Left lung (tissue), 10 donors: ENCODE results near the gene PAM. TPM values are rescaled to one million over a fixed set of nuclear protein-coding genes. Genes with fewer than 3 reads are reported as not detected.

Experiments
- ATAC-seq: fragments of 200-7000 bp; cut with Tn5 transposase; one replicate; pipeline ENCODE4 v1.9.1; 2020; ENCODE audit warnings: moderate library complexity
- DNase-seq, 4 donors: peaks; one replicate each; pipeline ENCODE4 v3.0.0-alpha.2; 2013 to 2020
- H3K27ac ChIP-seq, 2 donors: fragments of 200-600 bp; sonication (generic) in 1 of 2; one replicate each; pipeline versions ENCODE4 v1.5.0 to v1.8.0; 2020 to 2021
- H3K27me3 ChIP-seq, 2 donors: fragments of 200-600 bp; sonication (generic) in 1 of 2; one replicate each; pipeline versions ENCODE4 v1.5.0 to v1.8.0; 2020 to 2021
- H3K36me3 ChIP-seq, 2 donors: fragments of 200-600 bp; sonication (generic) in 1 of 2; one replicate each; pipeline versions ENCODE4 v1.5.0 to v1.8.0; 2020 to 2021
- H3K4me1 ChIP-seq, 2 donors: fragments of 200-600 bp; one replicate each; pipeline ENCODE4 v1.8.0; 2021
- H3K4me3 ChIP-seq, 2 donors: fragments of 200-600 bp; sonication (generic) in 1 of 2; one replicate each; pipeline versions ENCODE4 v1.5.0 to v1.8.0; 2020 to 2021; ENCODE audit warnings: mild to moderate bottlenecking in 1 of 2
- H3K9me3 ChIP-seq, 2 donors: fragments of 200-600 bp; sonication (generic) in 1 of 2; one replicate each; pipeline versions ENCODE4 v1.5.0 to v1.8.0; 2020 to 2021
- intact Hi-C, 2 donors: fragments of 100-400 bp; cut with DNase I; formaldehyde crosslinking; loops; one replicate each; pipeline versions ENCODE4 v1.11.2 to v1.14.2; 2022
- polyA plus RNA-seq, 6 donors: library from polyadenylated mRNA; unstranded; fragments of 120-200 nt; gene quantifications; one replicate each; pipeline ENCODE4 v1.2.1, GENCODE V29; 2013; ENCODE audit not compliant: insufficient read length in 6 of 6
- total RNA-seq, 2 donors: library from RNA; stranded (reverse); fragmentation: NEBNext Ultra II Directional; extraction: Animal tissue kit (Norgen Biotek cat#: 25700); gene quantifications; one replicate each; pipeline ENCODE4 v1.2.1, GENCODE V29; 2021
- TF ChIP-seq, protein P1 (sequence below), 2 donors: fragments of 200-600 bp; sonication (generic) in 1 of 2; IDR thresholded peaks; one replicate each; pipeline versions ENCODE4 v1.5.0 to v1.8.0; 2021; ENCODE audit warnings: antibody characterized with exemption in 2 of 2
- donor health status: DM: no; HTN: yes; CAD: no.
- donor health status: DM: no; HTN: no; CAD: no.

The PAM gene
- total and polyA plus RNA-seq, 8 donors, result 93.3 to 427 (median 145) TPM

DNA sequence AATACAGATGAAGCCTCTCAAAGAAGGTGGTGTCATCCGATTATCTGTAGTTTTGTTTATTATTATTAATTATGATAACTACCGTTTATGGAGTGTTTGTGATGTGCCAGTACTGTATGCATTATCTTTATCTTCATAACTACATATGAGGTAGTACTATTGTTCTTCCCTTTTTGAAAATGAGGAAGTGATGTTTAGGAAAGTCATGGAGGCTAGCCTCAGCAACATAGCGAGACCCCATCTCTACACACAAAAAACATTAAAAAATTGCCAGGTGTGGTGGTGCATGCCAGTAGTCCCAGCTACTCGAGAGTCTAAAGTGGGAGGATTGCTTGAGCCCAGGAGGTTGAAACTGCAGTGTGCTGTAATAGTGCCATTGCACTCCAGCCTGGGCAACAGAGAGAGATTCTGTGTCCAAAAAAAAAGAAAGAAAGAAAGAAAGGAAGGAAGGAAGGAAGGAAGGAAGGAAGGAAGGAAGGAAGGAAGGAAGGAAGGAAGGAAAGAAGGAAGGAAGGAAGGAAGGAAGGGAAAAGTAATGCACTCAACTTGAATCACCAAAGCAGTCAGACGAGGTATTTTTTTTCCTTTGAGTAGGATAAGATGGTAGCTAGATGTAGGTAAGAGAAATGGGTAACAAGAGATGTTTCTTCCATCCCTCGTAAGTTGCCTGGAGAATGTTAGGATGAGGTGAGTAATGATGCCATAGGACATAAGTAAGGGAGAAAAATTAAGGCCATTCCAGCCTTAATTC lies 47.8 kb downstream of the PAM start:
- intact Hi-C loops, result no loop called here

DNA sequence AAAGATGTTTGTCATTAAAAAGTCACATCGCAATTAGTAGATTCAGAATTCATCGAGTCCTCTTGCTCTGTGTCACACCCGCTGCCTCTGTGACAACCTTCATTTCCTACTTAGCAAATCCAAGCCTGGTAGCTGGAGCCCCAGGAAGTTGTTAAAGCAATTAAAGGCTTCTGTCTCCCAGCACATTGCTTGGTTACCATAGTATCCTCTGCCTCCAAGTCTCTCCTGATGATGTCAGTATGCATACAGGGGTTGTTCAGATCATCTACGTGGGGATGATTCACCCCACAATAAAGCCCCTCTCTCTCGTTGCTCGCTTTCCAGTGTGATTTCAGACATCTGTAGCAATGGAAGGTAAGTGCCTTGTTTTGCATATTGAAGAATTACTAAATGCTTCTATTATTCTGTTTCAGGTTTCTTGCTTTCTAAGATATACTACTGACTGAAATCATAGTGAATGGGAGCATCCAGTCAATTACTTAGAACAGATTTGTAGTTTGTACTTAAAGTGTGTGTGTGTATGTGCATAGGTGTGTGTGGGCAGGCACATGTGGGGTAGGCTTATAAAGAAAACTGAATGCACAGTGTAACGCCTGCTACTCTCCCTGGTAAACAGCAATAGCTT lies 52.9 kb downstream of the PAM start:
- H3K4me1 ChIP-seq, result peaks cover 0 to 11% of the 10 kb centered on the region in 2 donors
- H3K27me3 ChIP-seq, result no peaks in the 10 kb centered on the region
- DNase-seq (no peak), ATAC-seq (peak; percentile 26)
- H3K4me3 ChIP-seq, result no peak overlapping the region
- TF ChIP-seq, protein P1, sequence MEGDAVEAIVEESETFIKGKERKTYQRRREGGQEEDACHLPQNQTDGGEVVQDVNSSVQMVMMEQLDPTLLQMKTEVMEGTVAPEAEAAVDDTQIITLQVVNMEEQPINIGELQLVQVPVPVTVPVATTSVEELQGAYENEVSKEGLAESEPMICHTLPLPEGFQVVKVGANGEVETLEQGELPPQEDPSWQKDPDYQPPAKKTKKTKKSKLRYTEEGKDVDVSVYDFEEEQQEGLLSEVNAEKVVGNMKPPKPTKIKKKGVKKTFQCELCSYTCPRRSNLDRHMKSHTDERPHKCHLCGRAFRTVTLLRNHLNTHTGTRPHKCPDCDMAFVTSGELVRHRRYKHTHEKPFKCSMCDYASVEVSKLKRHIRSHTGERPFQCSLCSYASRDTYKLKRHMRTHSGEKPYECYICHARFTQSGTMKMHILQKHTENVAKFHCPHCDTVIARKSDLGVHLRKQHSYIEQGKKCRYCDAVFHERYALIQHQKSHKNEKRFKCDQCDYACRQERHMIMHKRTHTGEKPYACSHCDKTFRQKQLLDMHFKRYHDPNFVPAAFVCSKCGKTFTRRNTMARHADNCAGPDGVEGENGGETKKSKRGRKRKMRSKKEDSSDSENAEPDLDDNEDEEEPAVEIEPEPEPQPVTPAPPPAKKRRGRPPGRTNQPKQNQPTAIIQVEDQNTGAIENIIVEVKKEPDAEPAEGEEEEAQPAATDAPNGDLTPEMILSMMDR (IDR thresholded peaks at IDR 0.05), result no peak
- no peaks in the 10 kb centered on the region for H3K9me3 ChIP-seq
- H3K27ac ChIP-seq, result no peak overlapping the region
- no peaks in the 10 kb centered on the region for H3K36me3 ChIP-seq
- intact Hi-C loops, result no loop called here

More for the DNA sequence above, 47.8 kb downstream of the PAM start:
- Histone ChIP-seq H3K27ac (no peak overlapping the region), H3K27me3 (no peaks in the 10 kb centered on the region), H3K4me1 (peaks cover 12 to 32% of the 10 kb centered on the region in 2 donors), H3K36me3 (no peaks in the 10 kb centered on the region), H3K9me3 (no peaks in the 10 kb centered on the region), H3K4me3 (no peak overlapping the region)
- ATAC-seq (no peak), DNase-seq (no peak)
- TF ChIP-seq, protein P1 (IDR thresholded peaks at IDR 0.05), result no peak

DNA sequence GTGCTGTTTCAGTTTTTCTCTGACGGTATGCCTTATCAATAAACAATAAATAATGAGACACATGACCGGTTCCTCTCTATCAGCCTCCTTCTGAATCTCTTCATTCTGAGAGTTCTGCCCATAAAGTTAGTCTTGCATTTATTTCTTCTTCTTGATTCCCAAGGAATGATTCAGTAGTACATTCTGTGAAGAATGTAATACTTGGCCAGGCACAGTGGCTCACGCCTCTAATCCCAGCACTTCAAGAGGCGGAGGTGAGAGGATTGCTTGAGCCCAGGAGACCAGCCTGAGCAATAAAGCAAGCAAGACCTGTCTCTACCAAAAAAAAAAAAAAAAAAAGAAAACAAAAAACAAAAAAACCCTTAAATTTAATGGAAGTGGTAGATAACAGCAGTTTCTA lies 53.9 kb downstream of the PAM start:
- intact Hi-C loops, result no loop called here
- DNase-seq, result peak in 1 of 4 donors; percentile 15
- Histone ChIP-seq H3K4me1 (peaks cover 0 to 11% of the 10 kb centered on the region in 2 donors), H3K9me3 (no peaks in the 10 kb centered on the region), H3K36me3 (no peaks in the 10 kb centered on the region), H3K27ac (no peak overlapping the region), H3K4me3 (no peak overlapping the region), H3K27me3 (no peaks in the 10 kb centered on the region)
- peak; percentile 94 for ATAC-seq
- TF ChIP-seq, protein P1 (IDR thresholded peaks at IDR 0.05), result no peak

DNA sequence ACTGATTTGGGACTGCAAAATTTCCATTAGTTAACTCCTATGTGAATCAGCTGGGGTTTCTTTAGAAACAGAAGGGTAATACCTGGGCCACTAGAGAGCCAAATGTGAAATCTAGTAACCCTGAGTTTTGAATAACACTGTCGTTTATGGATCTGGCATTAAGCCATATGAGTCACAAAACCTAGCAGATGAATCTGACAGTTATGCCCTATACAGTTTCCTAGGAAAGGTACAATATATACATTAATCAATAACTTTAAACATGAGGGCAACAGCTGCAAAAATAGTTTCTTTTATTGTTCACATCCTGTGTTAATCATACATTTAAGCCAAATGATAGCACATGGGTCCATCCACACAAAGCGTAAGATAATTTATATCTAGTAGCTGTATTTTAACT lies 56.9 kb downstream of the PAM start:
- H3K9me3 ChIP-seq, result no peaks in the 10 kb centered on the region
- intact Hi-C loops, result no loop called here
- ATAC-seq, result no peak

DNA sequence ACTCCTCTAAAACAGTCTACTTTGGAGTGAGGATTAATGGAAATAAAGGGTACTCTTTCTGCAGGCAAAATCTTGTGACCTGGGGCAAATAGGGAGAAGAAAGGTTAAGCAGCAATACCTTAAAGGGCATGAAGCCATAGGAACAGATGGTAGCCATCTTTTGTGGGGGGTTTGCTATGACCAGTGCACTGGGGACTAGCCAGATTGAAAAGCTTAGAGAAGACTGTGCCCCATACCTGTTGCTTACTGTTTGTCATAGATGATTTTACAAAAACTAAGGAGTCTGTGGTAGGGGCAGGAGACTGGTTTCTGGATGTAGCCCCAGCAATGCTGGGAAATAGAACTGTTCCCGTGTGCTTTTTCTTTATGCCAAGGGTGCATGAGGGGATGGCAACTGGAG lies 58.6 kb downstream of the PAM start:
- TF ChIP-seq, protein P1 (IDR thresholded peaks at IDR 0.05), result no peak
- Histone ChIP-seq H3K36me3 (no peaks in the 10 kb centered on the region), H3K27me3 (no peaks in the 10 kb centered on the region), H3K27ac (no peak overlapping the region), H3K4me1 (peaks cover 0 to 9% of the 10 kb centered on the region in 2 donors), H3K9me3 (no peaks in the 10 kb centered on the region), H3K4me3 (no peak overlapping the region)
- no peak for DNase-seq
- intact Hi-C loops, result no loop called here
- ATAC-seq, result no peak

More for the DNA sequence above, 56.9 kb downstream of the PAM start:
- no peaks in the 10 kb centered on the region for H3K27me3 ChIP-seq
- H3K36me3 ChIP-seq, result no peaks in the 10 kb centered on the region
- TF ChIP-seq, protein P1 (IDR thresholded peaks at IDR 0.05), result no peak
- DNase-seq, result no peak
- H3K4me1 ChIP-seq, result peaks cover 0 to 20% of the 10 kb centered on the region in 2 donors
- H3K4me3 ChIP-seq, result no peak overlapping the region
- H3K27ac ChIP-seq, result no peak overlapping the region
